A204.1 (cell line): ENCODE data around the gene ELF1.
"Not testable (repeated sequence)": the region's sequence is repeated elsewhere in the genome, so short reads cannot be mapped to it uniquely, and the experiment has no call there.

Experiments used
- FAIRE-seq: peaks from 2 replicates; lab custom pipeline; 2012; peaks lifted over from hg19 to GRCh38; lab: Jason Lieb, UNC

Gene ELF1

DNA sequence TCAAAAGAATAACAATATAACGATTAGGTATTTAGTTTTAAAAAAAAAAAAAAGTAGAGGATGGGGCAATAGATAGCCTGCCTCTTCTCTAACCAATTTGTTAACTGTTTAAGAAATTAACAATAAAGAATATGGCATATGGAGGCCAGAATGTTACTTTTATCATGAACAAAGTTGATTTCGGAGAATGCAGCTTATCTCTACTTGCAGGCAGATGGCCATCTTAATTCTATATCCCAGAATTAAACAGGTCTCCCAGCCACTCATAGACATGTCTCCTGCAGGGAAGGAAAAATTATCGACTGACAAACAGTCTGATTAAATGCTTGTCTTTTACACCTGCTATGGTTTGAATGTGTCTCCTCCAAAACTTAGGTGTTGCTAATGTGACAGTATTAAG lies 133.1 kb downstream of the ELF1 start:
- FAIRE-seq: no peak

GRCh38 chr13:40884175-40884574 lies 134.9 kb downstream of the ELF1 start:
- FAIRE-seq: not testable (repeated sequence)
